Smooth muscle cell of trachea (primary cell): ENCODE results near the gene TPPP3. TPM values are rescaled to one million over a fixed set of nuclear protein-coding genes. Genes with fewer than 3 reads are reported as not detected.

Source experiments
- total RNA-seq: library from RNA; depleted of rRNA; stranded (reverse); fragments of >200 nt; gene quantifications from 2 replicates; pipeline ENCODE4 v1.2.1, GENCODE V29; 2014

TPPP3 gene
- 1.0 and 2.2 TPM in 2 replicates for total RNA-seq

GRCh38 chr16:67393111-67393787, at the start of gene TPPP3:
TPPP3 (minus strand) TSS chr16:67393498; CDS start chr16:67391111, 2,387 bp downstream.

DNA sequence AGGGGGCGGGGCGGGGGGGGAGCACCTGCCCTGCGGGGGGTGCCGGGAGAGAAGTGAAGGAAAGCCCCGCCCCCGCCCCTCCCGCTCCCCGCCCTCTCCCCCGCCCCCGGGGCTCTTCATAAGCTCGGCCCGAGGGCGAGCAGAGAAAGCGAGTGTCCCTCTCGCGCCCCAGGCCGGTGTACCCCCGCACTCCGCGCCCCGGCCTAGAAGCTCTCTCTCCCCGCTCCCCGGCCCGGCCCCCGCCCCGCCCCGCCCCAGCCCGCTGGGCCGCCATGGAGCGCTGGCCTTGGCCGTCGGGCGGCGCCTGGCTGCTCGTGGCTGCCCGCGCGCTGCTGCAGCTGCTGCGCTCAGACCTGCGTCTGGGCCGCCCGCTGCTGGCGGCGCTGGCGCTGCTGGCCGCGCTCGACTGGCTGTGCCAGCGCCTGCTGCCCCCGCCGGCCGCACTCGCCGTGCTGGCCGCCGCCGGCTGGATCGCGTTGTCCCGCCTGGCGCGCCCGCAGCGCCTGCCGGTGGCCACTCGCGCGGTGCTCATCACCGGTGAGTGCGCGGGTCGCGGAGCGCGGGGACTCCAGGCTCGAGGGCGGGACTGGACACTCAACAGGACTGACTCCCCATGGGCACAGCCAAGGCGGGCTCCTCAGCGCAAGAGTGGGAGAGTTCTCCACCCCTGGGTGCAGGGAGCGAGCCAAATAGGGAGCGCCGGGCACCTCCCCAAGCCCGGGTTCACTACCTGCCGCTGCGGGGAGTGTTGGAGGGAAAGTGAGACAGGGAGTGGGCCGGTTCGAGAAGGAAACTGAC, 37.9 kb upstream of the TPPP3 start, which contains the start of gene HSD11B2:
HSD11B2 (plus strand) TSS at position 145 of the 798 bp plus-strand sequence; CDS start at position 273, 128 bp downstream.

DNA sequence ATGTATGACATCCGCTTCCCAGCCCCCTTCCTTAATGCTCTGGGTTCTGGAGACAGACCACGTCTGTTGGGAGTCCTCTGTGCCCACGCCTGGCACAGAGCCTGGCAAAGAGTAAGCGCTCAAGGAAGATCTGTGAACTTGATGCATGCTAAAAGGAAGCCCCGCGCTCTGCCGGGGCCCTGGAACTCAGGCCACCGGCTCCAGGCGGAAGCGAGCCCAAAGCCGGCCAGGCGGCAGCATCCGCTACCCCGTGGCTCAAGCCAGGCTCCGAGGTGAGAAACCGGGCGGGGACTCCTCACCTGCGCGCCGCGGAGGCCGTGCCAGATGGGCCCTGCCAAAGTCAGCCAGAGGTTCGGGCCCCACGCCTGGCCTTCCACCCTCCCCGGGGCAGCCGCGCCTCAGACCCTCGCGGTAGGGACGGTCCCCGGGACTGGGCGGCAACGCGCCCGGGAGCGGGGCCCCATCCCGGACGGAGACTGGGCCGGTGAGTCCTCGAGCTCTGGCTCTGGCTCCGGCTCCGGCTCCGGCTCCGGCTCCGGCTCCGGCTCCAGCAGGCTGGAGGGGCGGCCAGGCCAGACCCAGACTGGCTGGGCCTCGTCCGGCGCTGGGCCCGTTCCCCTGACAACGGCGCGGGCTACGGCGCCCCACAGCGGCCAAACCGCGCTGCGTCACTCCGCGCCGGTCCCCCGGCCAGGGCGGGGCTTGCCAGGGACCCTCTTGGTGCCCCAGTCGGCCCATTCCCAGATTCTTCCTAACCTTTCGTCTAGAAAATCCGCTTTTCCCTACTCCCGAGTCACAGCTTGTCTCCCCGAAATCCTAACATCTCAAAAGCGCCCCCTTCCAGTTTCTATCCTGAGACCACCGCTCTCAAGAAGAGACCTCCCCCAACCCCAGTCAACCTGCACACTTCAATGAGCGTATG, 22.8 kb upstream of the TPPP3 start, which contains the start of gene ZDHHC1:
ZDHHC1 (minus strand) TSS at position 606 of the 922 bp plus-strand sequence. CDS start 8,702 bp downstream, outside the sequence.

Other genes with a start within 250 kb of the TPPP3 start
- 55.6 and 102 TPM in 2 replicates for gene B3GNT9, start 242.5 kb downstream of the TPPP3 start, total RNA-seq
- 25.3 and 35.1 TPM in 2 replicates for gene TRADD, start 233.6 kb downstream of the TPPP3 start, total RNA-seq
- gene FBXL8, start 233.5 kb downstream of the TPPP3 start, total RNA-seq = 21.7 and 26.3 TPM in 2 replicates
- 12.9 and 50.4 TPM in 2 replicates for gene HSF4, start 228.8 kb downstream of the TPPP3 start, total RNA-seq
- 12.8 and 18.5 TPM in 2 replicates for gene NOL3, start 223.0 kb downstream of the TPPP3 start, total RNA-seq
- 20.8 and 24.9 TPM in 2 replicates for gene MATCAP1, start 209.5 kb downstream of the TPPP3 start, total RNA-seq
- gene EXOC3L1, start 203.4 kb downstream of the TPPP3 start, total RNA-seq = 0.17 TPM in 1 of 2 replicates, not detected in the other
- 51.5 and 63.2 TPM in 2 replicates for gene E2F4, start 201.3 kb downstream of the TPPP3 start, total RNA-seq
- gene ELMO3, start 194.4 kb downstream of the TPPP3 start, total RNA-seq = 0.29 and 0.66 TPM in 2 replicates
- 32.6 and 42.9 TPM in 2 replicates for gene TMEM208, start 166.4 kb downstream of the TPPP3 start, total RNA-seq
- gene FHOD1, start 146.0 kb downstream of the TPPP3 start, total RNA-seq = 15.7 and 16.6 TPM in 2 replicates
- gene SLC9A5, start 144.5 kb downstream of the TPPP3 start, total RNA-seq = 1.3 and 2.3 TPM in 2 replicates
- gene PLEKHG4, start 114.0 kb downstream of the TPPP3 start, total RNA-seq = 29.2 and 55.1 TPM in 2 replicates
- 0.50 and 0.87 TPM in 2 replicates for gene KCTD19, start 66.8 kb downstream of the TPPP3 start, total RNA-seq
- gene LRRC36, start 66.7 kb downstream of the TPPP3 start, total RNA-seq = 0.50 and 0.73 TPM in 2 replicates
- gene ZDHHC1, start 23.0 kb upstream of the TPPP3 start, total RNA-seq = 9.9 and 10.9 TPM in 2 replicates
- 0.15 and 0.66 TPM in 2 replicates for gene HSD11B2, start 37.6 kb upstream of the TPPP3 start, total RNA-seq
- gene ATP6V0D1, start 87.7 kb upstream of the TPPP3 start, total RNA-seq = 181 and 219 TPM in 2 replicates
- gene AGRP, start 90.0 kb upstream of the TPPP3 start, total RNA-seq = not detected in 2 replicates
- 39.4 and 47.1 TPM in 2 replicates for gene RIPOR1, start 135.3 kb upstream of the TPPP3 start, total RNA-seq
- gene CTCF, start 169.0 kb upstream of the TPPP3 start, total RNA-seq = 17.7 and 27.5 TPM in 2 replicates